Lower leg skin (tissue), 3 donors: Measurements from ENCODE around the gene DENND11.

Experiments
- POLR2A ChIP-seq, 2 donors: fragments of 450-650 bp; IDR thresholded peaks; one replicate each; pipeline ENCODE4 v1.6.1; 2016 to 2017; ENCODE audit warnings: antibody characterized with exemption in 2 of 2, mild to moderate bottlenecking in 1 of 2, moderate library complexity in 1 of 2
- TF ChIP-seq, protein P1 (sequence below), 3 donors: fragments of 450-650 bp; IDR thresholded peaks; one replicate each; pipeline ENCODE4 v1.5.1; 2016; ENCODE audit warnings: antibody characterized with exemption in 3 of 3, mild to moderate bottlenecking in 3 of 3, moderate library complexity in 2 of 3

DNA sequence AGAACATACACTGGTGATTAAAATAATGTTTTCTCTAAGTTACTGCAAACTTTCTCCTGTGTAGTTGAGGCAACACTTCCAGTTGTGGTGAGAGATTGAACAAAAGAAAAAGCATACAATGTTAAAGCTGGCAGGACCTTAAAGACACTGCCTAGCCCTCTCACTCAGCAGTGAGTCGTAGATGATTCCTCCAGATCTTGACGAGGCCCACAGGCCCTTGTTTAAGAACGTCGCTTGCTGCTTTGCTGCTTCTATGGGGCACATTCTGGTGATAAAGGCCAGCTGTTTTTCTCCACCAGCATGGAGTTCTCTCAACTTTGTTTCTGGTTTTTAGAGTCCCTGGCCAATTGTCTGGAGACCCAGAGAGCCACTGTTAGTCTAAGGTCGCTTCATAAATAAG, 2.8 kb upstream of the DENND11 start:
- TF ChIP-seq, protein P1, sequence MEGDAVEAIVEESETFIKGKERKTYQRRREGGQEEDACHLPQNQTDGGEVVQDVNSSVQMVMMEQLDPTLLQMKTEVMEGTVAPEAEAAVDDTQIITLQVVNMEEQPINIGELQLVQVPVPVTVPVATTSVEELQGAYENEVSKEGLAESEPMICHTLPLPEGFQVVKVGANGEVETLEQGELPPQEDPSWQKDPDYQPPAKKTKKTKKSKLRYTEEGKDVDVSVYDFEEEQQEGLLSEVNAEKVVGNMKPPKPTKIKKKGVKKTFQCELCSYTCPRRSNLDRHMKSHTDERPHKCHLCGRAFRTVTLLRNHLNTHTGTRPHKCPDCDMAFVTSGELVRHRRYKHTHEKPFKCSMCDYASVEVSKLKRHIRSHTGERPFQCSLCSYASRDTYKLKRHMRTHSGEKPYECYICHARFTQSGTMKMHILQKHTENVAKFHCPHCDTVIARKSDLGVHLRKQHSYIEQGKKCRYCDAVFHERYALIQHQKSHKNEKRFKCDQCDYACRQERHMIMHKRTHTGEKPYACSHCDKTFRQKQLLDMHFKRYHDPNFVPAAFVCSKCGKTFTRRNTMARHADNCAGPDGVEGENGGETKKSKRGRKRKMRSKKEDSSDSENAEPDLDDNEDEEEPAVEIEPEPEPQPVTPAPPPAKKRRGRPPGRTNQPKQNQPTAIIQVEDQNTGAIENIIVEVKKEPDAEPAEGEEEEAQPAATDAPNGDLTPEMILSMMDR (IDR thresholded peaks at IDR 0.05) = no peak
- no peak for TF ChIP-seq POLR2A (IDR thresholded peaks at IDR 0.05)
